Activated T-helper 2 cell treated with anti-CD3 and anti-CD28 coated beads, Interferon-gamma antibody, Interleukin-2, Interleukin-4, amounts not matched to agents 10 μg/mL and 5 μg/mL and 100 μg/mL, durations not matched to agents 14 hours and 24 hours and 36 hours (primary cell): ENCODE data around the gene RBM45. TPM values are rescaled to one million over a fixed set of nuclear protein-coding genes. Genes with fewer than 3 reads are reported as not detected.

Experiments
- DNase-seq: peaks from one replicate; pipeline ENCODE4 v3.0.0; 2021; ENCODE audit warnings: low spot score
- H3K27ac Mint-ChIP-seq: one replicate; pipeline ENCODE4 v1.8.0; 2021; ENCODE audit warnings: mixed read lengths
- H3K27me3 Mint-ChIP-seq: one replicate; pipeline ENCODE4 v1.8.0; 2021; ENCODE audit warnings: low read depth, mixed read lengths
- H3K36me3 Mint-ChIP-seq: one replicate; pipeline ENCODE4 v1.8.0; 2021; ENCODE audit warnings: low read depth, mixed read lengths
- H3K4me1 Mint-ChIP-seq: one replicate; pipeline ENCODE4 v1.8.0; 2021; ENCODE audit warnings: low read depth, mixed read lengths
- H3K4me3 Mint-ChIP-seq: one replicate; pipeline ENCODE4 v1.8.0; 2021; ENCODE audit warnings: low read depth, mild to moderate bottlenecking, moderate library complexity, mixed read lengths
- H3K9me3 Mint-ChIP-seq: one replicate; pipeline ENCODE4 v1.8.0; 2021; ENCODE audit warnings: mixed read lengths
- intact Hi-C: fragments of 100-400 bp; cut with micrococcal nuclease; formaldehyde crosslinking; loops from one replicate; pipeline ENCODE4 v1.15.1; 2023
- total RNA-seq: library from RNA; stranded (reverse); gene quantifications from 2 replicates; pipeline ENCODE4 v1.2.3, GENCODE V29; 2022

The RBM45 gene, protein sequence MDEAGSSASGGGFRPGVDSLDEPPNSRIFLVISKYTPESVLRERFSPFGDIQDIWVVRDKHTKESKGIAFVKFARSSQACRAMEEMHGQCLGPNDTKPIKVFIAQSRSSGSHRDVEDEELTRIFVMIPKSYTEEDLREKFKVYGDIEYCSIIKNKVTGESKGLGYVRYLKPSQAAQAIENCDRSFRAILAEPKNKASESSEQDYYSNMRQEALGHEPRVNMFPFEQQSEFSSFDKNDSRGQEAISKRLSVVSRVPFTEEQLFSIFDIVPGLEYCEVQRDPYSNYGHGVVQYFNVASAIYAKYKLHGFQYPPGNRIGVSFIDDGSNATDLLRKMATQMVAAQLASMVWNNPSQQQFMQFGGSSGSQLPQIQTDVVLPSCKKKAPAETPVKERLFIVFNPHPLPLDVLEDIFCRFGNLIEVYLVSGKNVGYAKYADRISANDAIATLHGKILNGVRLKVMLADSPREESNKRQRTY
- 14.3 and 19.8 TPM in 2 replicates for total RNA-seq

DNA sequence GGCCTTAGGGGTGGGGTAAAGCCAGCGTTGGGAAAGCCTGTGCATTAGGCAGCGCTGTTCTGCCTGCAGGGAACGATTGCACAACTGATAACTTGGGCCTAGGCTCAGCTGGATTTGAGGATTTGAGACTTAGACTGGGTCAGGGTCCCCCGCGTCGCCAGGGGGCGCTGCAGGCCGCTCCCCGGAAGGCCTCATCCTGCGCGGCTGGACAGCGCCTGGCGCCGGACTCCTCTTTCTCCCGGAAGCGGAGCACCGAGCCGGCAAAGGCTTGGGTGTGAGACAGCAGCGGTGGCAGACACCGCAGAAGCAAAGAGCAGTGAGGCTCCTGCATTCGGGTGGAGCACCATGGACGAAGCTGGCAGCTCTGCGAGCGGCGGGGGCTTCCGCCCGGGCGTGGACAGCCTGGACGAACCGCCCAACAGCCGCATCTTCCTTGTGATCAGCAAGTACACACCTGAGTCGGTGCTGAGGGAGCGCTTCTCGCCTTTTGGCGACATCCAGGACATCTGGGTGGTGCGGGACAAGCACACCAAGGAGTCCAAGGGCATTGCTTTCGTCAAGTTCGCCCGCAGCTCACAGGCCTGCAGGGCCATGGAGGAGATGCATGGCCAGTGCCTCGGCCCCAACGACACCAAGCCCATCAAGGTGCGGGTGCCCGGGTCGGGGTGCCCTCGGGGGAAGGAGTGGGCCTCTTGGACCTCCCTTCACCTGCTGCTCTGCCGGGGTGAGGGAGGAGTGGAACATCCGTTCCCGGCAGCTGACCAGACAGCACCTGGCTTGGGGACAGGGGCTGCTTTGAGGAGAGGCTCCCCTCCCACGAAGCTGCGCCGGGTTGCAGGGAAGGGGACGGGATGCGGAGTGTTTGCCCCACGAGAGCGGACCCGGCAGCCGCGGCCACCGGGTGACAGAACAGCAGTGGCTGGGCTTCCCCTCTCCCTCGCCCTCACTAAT is at the start of gene RBM45:
Gene RBM45, plus strand, starts transcription at position 236 of the 951 bp plus-strand sequence. Its CDS starts 110 bp downstream, at position 346.
- intact Hi-C loops, result loop anchor here (1.0 to 5.0 kb wide), 5 partner anchors 82 to 1895 kb away; partner anchors contain the start of genes CWC22 and OSBPL6
- Mint-ChIP-seq H3K27ac (peak within 1 kb of the TSS; percentile 65), H3K36me3 (peaks cover 5% of the 10 kb centered on the region), H3K4me1 (peaks cover 30% of the 10 kb centered on the region), H3K4me3 (peak within 1 kb of the TSS; percentile 87), H3K9me3 (no peaks in the 10 kb centered on the region), H3K27me3 (no peaks in the 10 kb centered on the region)
- DNase-seq, result peak; percentile 81

DNA sequence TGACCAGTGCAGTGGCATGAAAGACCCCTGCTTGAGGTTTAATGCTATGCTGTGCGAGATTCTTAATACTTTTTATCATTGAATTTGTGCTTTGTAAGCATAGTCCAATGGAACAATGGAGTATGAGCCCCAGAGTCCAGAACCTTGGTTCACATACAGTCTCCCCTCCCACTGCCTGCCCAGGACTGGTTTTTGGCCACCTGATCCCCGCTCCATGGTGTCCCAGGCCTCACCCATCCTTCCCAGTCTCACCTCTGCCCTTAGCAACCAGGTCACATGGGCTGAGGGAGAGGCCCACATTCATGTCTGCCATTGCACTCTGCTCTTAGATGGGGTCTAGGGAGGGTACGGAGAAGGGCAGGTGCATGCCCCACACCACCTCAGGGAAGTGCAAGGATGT is 45.9 kb upstream of the RBM45 start:
- Mint-ChIP-seq H3K4me3 (no peak overlapping the region), H3K36me3 (no peaks in the 10 kb centered on the region), H3K27me3 (peaks cover 24% of the 10 kb centered on the region), H3K27ac (no peak overlapping the region), H3K4me1 (no peaks in the 10 kb centered on the region), H3K9me3 (no peaks in the 10 kb centered on the region)
- intact Hi-C loops, result no loop called here
- no peak for DNase-seq

- DNase-seq, result no peak
- intact Hi-C loops, result no loop called here
- no peaks in the 10 kb centered on the region for H3K36me3 Mint-ChIP-seq
- H3K4me1 Mint-ChIP-seq, result no peaks in the 10 kb centered on the region
- no peak overlapping the region for H3K27ac Mint-ChIP-seq
- H3K27me3 Mint-ChIP-seq, result peaks cover 28% of the 10 kb centered on the region
- no peak overlapping the region for H3K4me3 Mint-ChIP-seq
- H3K9me3 Mint-ChIP-seq, result no peaks in the 10 kb centered on the region
These were observed 45.2 kb upstream of the RBM45 start for GRCh38 chr2:178066890-178067669.

DNA sequence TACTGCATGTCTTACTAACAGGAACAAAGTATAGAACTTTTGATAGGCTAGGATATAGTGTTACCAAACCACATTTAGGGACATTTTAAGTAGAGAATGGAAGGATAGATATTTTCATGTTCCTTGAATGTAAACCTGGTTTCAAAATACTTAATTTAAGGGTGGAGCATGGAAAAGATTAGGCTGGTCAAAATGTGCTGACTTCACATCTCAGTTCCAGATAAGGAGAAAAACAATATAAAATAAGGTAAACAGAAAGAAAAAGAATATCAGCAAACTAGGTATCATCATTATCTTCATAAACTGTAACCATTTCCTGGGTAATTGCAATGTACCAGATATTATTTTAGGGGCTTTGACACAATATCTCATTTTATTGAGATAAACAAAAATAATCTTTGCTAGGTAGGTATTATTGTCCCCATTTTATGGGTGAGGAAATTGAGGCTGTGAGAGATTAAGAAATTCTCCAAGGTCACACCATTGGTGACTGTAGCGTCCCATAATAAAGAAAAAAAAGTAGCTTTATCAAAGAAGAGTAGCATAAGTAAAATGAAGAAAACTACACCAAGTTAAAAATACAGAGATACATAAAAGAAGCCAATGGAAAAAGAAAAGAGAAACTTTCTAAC is 43.3 kb upstream of the RBM45 start:
- peaks cover 42% of the 10 kb centered on the region for H3K27me3 Mint-ChIP-seq
- no peak overlapping the region for H3K27ac Mint-ChIP-seq
- peaks cover 7% of the 10 kb centered on the region for H3K4me1 Mint-ChIP-seq
- DNase-seq, result no peak
- H3K9me3 Mint-ChIP-seq, result no peaks in the 10 kb centered on the region
- H3K4me3 Mint-ChIP-seq, result no peak overlapping the region
- intact Hi-C loops, result no loop called here
- H3K36me3 Mint-ChIP-seq, result no peaks in the 10 kb centered on the region

DNA sequence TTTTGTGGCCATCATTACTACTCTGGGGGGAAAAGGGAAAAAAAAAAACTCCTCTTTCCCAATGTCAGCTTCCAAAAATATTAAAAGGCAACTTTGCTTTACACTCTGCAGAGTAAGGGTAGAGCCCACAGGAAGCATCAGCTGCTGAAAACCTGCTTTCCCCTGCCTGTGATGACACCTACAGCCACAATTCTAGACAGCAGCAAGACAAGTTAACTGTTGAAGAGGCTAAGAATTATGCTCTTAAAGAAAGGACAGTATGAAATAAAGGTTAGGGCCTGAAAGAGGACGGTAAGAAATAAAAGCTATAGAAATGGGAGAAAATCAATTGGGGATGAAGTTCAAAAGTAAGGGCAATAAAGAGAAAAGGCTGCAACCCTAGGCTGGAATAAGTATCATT is 42.7 kb upstream of the RBM45 start:
- peaks cover 49% of the 10 kb centered on the region for H3K27me3 Mint-ChIP-seq
- H3K4me3 Mint-ChIP-seq, result no peak overlapping the region

GRCh38 chr2:178070824-178071223 is 41.4 kb upstream of the RBM45 start:
- H3K27ac Mint-ChIP-seq, result no peak overlapping the region
- no peak overlapping the region for H3K4me3 Mint-ChIP-seq

More for the DNA sequence above, 42.7 kb upstream of the RBM45 start:
- no peak for DNase-seq
- Mint-ChIP-seq H3K4me1 (peaks cover 9% of the 10 kb centered on the region), H3K27ac (no peak overlapping the region), H3K9me3 (no peaks in the 10 kb centered on the region), H3K36me3 (no peaks in the 10 kb centered on the region)
- intact Hi-C loops, result no loop called here

DNA sequence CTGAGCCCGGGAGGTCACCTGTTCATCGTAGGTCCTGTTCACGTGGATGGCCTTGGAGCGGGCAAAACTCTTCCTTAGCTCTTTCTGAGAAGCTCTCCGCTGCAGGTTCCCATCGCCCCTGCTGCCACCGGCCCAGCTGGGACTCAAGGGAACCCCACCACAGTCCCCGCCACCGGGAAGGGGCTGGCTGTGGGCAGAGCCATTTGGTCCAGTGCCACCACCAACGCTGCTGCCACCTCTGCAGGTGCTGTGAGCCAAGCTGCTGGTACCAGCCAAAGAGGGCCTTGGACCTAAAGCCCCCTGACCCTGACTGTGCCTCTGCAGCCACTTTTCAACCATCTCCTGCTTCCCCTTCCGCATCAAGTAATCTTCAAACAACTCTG is 40.2 kb upstream of the RBM45 start:
- peaks cover 12% of the 10 kb centered on the region for H3K4me1 Mint-ChIP-seq
- intact Hi-C loops, result no loop called here
- no peaks in the 10 kb centered on the region for H3K36me3 Mint-ChIP-seq
- H3K27me3 Mint-ChIP-seq, result peaks cover 58% of the 10 kb centered on the region
- H3K4me3 Mint-ChIP-seq, result no peak overlapping the region
- no peak overlapping the region for H3K27ac Mint-ChIP-seq
- H3K9me3 Mint-ChIP-seq, result no peaks in the 10 kb centered on the region
- DNase-seq, result no peak

More at GRCh38 chr2:178070824-178071223, 41.4 kb upstream of the RBM45 start:
- H3K4me1 Mint-ChIP-seq, result peaks cover 12% of the 10 kb centered on the region
- peaks cover 53% of the 10 kb centered on the region for H3K27me3 Mint-ChIP-seq
- no peaks in the 10 kb centered on the region for H3K36me3 Mint-ChIP-seq
- DNase-seq, result no peak
- no peaks in the 10 kb centered on the region for H3K9me3 Mint-ChIP-seq
- intact Hi-C loops, result no loop called here

DNA sequence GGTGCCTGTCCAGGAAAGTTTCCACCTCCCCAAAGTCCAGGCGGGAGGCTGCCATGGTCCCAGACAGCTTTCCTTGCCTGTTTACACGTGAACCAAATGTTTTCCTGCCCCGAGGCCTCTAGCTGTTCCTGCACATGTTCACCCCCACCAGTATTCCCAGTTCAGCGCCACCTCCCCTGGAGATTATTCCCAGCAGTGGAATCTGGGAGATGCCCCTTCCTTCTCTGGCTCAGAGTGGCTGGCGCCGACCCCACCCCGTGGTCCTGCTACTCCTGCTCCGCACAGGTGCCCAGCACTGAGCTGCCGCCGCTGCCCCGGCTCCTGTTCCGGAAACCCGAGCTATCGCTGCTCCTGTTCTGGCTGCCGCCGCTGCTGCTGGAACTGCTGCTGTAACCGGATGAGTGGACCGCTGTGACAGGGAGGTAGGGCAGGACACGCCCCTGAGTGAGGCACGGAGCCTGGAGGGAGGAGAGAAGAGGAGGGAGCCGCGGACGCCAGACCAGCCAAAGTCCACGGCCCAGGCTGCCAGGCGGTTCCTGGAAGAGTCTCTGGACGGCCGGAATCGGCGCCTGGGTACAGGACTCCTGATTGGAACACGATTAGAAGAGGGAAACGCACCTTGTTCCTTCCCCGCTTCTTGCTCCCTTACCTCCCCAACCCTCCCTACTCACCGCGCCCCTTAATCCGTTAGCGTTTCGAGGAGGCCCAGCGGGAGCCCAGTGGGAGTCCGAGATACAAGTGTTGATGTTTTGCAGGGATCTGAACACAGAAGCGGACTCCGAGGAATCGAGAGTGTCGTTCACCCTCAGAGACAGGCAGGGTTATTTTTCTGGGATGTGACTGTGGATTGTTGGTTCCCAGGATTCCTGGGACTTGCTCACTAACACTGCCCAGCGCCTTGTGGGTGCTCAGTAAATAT is 39.6 kb upstream of the RBM45 start, which contains the start of gene PDE11A:
Gene PDE11A, minus strand, starts transcription at position 395 of the 919 bp plus-strand sequence. Its CDS starts 340 bp downstream, at position 55.
- intact Hi-C loops, result no loop called here
- peaks cover 62% of the 10 kb centered on the region for H3K27me3 Mint-ChIP-seq
- H3K36me3 Mint-ChIP-seq, result no peaks in the 10 kb centered on the region
- peaks cover 12% of the 10 kb centered on the region for H3K4me1 Mint-ChIP-seq
- no peaks in the 10 kb centered on the region for H3K9me3 Mint-ChIP-seq
- no peak within 1 kb of the TSS for H3K27ac Mint-ChIP-seq
- peak; percentile 43 for DNase-seq
- peak within 1 kb of the TSS; percentile 60 for H3K4me3 Mint-ChIP-seq

GRCh38 chr2:178074123-178075005 is 37.9 kb upstream of the RBM45 start:
- peaks cover 12% of the 10 kb centered on the region for H3K4me1 Mint-ChIP-seq
- no peaks in the 10 kb centered on the region for H3K36me3 Mint-ChIP-seq
- DNase-seq, result no peak
- intact Hi-C loops, result no loop called here
- no peak overlapping the region for H3K27ac Mint-ChIP-seq
- H3K9me3 Mint-ChIP-seq, result no peaks in the 10 kb centered on the region
- H3K27me3 Mint-ChIP-seq, result peaks cover 58% of the 10 kb centered on the region
- H3K4me3 Mint-ChIP-seq, result no peak overlapping the region

DNA sequence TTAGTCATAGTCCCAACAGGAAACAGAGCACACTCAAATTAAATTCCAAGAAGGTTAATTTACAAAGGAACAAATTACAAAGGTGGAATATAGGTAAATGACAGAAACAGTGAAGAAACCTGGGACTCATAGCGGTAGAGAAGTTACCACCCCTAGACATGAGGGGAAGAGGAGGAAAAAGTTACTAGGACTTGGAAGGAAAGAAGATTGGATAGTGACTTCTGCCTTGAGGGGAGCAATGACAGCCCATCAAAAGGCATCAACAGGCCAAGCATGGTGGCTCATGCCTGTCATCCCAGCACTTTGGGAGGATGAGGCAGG is 37.3 kb upstream of the RBM45 start:
- no peak for DNase-seq
- Mint-ChIP-seq H3K27ac (no peak overlapping the region), H3K36me3 (no peaks in the 10 kb centered on the region), H3K27me3 (peaks cover 54% of the 10 kb centered on the region), H3K4me1 (peaks cover 12% of the 10 kb centered on the region), H3K9me3 (no peaks in the 10 kb centered on the region), H3K4me3 (no peak overlapping the region)
- intact Hi-C loops, result no loop called here
